GM18526 (cell line): ENCODE results near the gene PIGH.

Experiments
- POLR2A ChIP-seq: IDR thresholded peaks from 3 replicates; pipeline ENCODE4 v1.6.1; 2011; ENCODE audit not compliant: insufficient read length; ENCODE audit errors: extremely low read depth

Gene PIGH

DNA sequence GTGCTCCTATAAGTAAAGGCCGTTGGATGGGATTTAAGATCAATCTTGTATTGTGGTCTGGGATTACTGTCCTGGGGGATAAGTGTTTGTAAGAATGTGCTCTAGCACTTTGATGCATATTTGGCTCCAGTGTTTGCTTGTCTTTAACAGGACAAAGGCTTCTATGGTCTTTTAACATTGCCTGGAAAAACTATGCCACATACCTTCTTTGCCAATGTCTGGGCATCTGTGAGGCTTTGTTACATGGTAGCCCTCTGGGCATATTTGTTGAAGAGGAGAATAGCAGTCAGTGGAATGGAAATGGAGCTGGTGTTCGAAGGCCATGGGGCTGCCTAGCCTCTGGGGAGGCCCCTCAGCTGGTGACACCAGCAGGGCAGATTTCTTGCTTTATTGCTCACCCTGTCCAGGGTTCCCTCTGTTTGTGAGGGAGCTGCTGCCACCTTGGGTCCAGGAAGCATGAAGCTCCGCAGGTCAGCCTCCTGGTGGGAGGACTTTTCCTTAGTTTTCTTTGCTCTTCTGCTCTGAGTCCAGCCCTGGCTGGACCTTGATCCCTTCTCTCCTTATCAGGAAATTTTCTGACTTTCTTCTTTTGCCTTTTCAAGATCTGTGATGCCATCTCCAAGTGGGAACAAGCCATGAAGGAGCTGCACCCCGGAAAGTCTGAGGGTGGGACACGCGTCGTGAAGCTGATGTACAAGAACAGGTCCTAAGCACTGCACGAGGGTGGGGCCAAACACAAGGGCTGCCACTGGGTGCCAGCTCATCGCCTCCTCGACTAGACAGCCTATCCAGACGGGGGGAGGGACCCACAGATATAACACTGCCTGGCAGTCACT lies 19.5 kb downstream of the PIGH start:
- no peak for TF ChIP-seq POLR2A

DNA sequence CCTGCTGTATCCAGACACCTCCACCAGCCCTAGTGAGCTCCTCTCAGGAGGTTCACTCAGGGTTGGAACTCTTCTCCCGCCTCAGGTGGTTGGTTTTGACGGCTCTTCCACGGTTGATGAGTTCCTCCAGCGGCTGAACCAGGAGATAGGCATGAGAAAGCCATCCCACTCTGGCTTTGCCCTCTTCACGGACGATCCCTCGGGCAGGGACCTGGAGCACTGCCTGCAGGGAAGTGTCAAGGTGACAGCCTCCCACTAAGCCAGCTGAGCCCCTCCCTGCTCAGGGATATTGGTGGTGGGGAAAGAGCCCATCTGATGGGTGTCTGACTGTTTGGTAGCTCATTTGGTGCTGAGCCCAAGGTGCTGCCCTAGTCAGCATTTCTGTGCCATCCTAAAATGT lies 20.4 kb downstream of the PIGH start:
- TF ChIP-seq POLR2A: no peak

DNA sequence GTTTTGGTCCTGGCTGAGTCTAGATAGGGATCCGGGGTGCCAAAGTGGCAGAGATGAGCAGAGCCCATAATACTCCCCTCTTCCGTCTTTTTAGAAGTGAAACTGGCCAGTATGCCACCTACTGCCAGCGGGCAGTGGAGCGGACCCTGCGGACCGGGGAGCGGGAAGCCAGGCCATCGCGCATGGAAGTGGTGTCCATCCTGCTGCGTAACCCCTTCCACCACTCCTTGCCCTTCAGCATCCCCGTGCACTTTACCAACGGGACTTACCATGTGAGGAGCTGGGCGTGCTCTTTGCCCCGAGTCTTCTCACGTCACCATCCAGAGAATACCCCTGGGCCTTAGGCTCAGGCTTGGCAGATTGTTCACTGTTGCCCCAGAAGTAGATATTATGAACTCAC lies 21.0 kb downstream of the PIGH start:
- no peak for TF ChIP-seq POLR2A

DNA sequence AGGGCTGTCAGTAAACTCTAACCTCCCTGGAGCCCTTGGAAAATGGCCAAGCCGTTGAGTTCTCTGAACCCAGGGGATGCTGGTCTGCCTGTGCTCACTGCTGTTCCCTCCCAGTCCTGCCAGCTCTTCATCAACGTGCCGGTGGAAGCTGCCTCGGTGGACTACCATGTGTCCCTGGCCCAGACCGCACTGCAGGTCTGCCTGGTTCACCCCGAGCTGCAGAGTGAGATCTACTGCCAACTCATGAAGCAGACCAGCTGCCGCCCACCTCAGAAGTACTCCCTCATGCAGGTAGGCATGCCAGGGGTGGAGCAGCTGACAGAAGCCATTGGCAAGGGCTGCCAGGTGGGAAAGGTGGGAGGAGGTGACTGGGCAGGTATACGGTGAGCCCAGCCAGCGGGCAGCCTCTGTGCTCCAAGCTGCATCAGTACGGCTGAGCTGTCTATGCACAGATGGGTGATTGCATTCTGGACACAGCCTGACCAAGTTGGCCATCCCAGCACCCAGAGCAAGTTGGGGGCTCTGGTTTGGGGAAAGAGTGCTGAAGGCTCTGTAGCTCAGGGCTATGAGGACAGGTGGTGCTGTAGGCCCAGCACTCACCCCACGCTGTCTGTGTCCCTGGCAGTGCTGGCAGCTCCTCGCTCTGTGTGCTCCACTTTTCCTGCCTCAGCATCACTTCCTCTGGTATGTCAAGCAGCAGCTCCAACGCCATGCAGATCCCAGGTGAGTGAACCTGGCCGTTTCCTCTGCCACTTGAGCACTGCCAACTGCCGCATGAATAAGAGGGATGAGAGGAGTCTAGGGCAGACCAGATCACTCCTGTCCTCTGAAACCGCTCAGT lies 21.9 kb downstream of the PIGH start:
- no peak for TF ChIP-seq POLR2A

DNA sequence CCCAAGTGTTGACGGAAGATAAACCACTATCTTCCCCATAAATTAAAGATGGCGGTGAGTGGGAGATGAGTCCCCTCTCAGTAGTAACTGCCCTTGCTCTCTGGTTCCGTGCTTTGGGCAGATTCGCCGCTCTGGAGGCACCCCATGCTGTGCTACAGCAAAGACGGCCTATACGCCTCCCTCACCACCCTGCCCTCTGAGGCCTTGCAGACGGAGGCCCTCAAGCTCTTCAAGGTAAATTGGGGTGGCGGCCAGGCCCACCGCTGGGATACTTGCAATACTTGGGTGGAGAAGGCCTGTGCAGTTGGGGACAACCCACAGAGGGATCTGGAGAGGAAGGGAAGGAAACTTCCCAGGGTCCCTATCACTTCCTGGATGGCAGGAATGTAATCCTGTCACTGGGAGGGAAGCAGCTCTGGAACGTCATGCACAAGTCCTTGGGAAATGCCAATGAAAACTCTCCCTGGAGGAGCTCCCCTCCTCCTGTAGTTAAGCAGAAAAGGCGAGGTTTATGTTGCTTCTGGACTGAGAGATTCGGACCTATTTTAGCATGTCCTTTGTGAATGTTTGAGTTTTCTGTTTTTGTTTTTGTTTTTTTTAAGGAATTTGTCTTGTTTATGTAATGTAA lies 22.8 kb downstream of the PIGH start:
- TF ChIP-seq POLR2A: no peak

DNA sequence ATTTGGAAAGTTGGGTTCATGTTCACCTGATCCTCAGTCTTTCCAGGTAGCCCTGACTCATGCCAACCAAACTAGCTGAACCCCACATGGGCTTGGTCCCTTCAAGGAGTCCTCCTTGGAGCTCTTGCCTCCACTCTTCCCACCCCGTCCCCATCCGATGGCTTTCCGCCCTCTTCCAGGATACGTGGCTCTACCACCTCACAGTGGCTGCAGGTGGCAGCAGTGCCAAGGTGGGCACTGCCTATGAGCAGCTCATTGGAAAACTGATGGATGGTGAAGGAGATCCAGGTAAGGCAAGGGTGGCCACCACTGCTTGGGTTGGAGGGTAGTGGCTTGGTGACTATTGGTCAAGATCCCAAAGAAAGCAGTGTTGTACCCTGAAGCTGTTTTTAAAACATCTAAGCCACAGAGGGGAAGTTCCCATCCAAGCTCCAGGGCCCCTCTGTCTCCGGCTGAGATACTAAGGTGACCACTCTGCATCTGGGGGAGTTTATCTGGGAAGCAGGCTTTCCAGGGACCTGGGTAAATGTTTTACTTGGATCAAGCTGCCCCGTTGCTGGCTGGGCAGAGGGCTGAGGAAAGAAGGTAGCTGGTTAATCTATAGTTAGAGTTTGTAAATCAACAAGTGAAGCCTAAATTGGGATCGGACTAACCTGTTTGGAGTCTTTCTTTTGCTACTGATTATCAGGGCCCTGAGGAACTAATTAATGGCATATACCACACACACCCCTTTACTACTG lies 23.7 kb downstream of the PIGH start:
- TF ChIP-seq POLR2A: no peak

DNA sequence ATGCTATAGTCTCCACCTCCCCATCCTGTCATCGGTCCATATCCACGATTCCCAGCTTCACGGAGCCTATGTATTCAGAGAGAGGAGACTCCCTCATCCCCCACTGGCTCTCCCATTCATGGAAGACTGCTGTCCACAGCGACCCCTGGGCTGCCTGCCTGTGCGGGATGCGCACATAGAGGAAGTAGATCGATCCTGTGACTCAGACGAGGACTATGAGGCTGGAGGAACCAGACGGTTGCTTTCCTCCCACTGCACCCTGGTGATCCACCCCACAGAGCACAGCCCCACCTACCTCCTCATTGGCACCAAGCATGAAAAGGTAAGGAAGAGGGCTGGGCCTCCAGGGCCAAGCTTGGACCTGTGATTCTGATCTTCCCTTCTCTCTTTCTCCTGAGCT lies 24.4 kb downstream of the PIGH start:
- no peak for TF ChIP-seq POLR2A

DNA sequence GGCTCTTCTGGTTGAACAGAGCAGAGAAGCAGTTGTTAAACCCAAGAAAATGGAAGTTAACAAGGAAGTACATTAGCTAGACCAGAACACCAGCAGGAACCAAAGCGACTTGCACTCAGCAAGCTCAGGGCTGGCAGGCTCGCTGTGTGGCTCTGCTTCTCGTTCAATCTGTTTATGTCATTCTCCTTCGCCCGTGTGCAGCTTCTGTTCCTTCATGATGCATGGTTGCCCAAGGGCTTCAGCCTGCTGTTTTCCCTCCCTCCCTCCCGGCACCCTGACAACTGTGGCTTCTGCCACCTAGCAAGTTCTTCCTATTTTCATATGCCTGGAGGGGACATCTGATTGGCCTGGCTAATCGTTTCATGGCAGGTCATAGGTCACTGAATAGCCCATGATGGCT lies 25.3 kb downstream of the PIGH start:
- TF ChIP-seq POLR2A: no peak

DNA sequence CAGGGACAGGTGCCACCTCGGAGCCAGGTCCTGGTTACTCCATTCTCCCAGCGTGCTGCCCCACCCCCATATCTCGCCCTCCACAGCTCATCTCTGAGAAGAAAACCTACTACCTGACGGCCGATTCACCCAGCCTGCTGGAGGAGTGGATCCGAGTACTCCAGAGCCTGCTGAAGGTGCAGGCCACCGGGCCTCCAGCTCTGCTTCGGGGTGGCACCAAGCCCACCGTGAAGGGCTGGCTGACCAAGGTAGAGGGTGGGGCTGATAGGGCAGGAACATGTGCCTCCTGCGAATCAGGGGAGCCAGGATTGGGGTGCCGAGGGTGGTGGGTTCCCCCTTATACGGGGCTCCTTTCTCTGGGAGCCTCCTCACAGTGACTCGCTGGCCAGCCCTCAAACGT lies 25.9 kb downstream of the PIGH start:
- no peak for TF ChIP-seq POLR2A

DNA sequence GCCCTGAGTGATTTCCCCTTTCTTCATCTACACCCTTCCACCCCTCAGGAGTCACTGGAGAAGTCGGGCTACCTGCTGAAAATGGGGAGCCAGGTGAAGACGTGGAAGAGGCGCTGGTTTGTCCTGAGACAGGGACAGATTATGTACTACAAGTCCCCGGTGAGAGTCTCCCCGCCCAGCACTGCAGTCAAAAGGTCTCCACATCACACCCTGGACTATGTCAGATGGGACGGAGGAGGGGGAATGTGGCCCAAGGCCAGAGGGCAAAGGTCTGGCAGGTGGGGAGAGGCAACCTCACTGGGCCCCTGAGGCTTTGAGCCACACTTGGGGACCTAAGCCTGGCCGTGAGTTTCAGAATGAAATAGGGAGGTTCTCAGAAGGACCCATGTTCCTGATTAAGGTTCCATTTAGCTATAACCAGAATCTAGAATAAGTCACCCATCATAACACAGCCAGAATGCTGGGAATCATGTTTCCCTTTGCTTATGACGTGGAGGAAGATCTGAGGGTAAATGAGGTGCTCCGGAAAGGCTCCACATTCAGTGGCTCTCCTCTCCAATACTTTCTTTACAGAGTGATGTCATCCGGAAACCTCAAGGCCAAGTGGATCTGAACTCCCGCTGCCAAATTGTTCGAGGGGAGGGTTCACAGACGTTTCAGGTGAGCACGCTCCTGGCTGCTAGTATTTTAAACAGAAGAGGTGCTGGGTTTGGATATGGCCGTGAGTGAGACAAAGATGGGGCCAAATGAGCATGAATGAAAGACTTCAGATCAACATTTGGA lies 26.6 kb downstream of the PIGH start:
- no peak for TF ChIP-seq POLR2A

DNA sequence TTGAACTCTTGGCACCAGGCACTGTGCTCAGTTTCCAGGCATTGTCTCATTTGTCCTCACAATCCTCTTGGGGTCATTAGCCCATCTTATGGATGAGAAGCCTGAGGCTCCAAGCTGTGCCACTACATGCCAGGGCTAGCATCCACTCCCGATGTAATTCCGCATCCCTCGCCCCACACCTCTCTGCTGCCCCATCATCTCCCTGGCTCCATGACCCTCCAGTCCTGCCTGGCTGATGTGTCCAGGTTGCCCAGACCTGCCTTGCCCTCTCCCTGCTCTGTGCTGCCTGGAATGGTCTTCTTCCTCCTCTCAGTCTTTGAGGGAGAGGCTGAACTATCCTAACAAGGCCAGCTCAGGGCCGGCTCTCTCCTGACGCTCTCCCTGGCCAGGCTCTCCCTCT lies 27.5 kb downstream of the PIGH start:
- no peak for TF ChIP-seq POLR2A

DNA sequence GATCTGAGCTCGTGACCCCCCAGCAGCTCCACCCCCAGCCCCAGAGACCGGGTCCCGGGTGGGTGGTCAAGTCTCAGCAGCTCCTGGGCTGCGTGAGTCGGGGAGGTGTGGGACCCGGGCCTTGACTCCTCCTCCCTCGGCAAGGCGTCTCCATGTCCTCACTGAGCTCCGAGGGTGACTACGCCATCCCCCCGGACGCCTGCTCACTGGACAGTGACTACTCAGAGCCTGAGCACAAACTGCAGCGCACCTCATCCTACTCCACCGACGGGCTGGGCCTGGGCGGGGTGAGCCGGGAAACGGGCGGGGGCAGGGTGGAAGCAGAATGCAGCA lies 28.1 kb downstream of the PIGH start:
- TF ChIP-seq POLR2A: no peak

DNA sequence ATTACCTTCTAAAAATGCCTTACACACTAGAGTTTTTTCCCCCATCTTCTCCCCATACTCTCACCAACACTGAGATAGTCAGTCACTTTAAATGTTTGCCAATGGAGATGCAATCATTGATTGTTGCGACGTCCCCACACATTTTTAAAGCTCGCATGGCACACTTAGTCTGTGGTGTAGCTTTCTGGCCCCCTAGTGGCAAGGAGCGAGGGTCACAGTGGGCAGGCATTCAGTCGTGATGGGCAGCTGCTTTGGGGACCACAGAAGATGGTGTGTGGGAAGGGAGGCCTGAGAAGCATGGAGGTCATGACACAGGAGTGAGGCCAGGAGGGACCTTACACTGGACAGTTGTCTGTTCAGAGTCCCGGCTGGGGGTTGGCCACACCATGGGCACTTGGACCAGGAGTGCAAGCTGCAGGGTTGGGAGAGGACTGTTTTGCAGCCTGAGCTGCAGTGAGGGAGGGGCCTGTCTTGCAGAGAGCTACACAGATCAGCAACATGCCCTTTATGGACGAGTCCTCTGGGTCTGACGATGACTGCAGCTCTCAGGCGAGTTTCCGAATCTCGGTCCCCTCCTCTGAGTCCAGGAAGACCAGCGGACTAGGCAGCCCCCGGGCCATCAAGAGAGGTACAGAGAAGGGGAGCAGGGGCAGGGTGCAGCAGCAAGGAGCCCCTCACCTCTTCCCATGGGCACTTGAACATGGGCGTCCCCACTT lies 28.6 kb downstream of the PIGH start:
- no peak for TF ChIP-seq POLR2A

DNA sequence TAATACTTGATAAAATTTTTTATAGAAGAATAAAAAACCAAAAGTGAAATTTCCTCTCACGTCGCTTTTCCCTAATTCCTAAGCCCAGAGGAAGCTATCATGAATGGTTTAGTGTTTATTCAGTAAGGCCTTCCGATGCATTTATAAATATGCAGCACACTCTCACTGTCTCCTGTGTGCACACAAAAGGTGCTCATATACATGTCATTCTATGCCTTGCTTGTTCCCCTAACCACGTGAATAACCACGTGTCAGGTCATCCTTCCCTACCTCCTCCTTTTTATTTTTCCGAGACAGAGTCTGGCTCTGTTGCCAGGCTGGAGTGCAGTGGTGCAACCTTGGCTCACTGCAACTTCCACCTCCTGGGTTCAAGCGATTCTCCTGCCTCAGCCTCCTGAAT lies 29.6 kb downstream of the PIGH start:
- TF ChIP-seq POLR2A: no peak
